GM19372 (cell line): ENCODE data around the gene NAA15.
"Not testable (repeated sequence)": the region's sequence is repeated elsewhere in the genome, so short reads cannot be mapped to it uniquely, and the experiment has no call there.

ENCODE experiments used
- ATAC-seq: cut with Tn5 transposase; IDR thresholded peaks from one replicate; pipeline ENCODE4 v1.9.1; 2021; ENCODE audit warnings: mild to moderate bottlenecking, low read depth, moderate library complexity; ENCODE audit not compliant: unreplicated experiment

NAA15 gene

DNA sequence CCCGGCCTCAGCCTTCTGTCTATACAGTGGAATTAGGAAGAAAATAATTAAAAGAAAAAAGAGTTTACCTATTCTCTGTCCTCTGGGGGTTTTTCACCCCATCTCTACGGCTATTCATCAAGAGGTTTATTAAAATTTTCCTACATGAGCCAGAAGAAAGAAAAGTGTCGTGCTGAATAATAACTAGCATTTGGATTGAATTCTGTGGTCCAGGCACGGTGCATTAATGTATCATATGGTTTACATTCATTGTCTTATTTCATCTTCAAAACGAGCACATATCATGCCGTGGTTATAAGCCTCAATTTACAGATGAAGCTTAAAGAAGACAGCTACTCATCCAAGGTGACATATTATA lies 5.4 kb upstream of the NAA15 start:
- ATAC-seq: no peak

DNA sequence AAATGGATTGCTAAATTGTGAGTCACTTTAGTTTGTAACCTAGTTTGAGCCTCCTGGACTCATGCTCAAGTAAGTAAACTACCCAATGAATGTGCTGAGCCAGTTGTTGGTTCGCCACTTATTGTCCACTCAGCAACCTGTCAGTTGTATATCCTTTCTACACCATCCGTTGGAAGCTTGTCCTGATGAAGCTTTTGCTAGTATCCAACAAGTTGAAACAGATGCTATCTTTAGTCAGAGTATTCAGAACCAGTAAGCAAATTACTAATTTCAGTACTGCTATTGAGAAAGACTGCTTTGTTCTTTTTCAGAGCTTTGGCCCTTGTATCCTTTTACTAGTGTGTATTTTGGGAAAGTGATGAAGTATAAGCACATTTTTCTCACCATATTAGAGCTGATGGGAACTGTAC lies 4.3 kb upstream of the NAA15 start:
- no peak for ATAC-seq

DNA sequence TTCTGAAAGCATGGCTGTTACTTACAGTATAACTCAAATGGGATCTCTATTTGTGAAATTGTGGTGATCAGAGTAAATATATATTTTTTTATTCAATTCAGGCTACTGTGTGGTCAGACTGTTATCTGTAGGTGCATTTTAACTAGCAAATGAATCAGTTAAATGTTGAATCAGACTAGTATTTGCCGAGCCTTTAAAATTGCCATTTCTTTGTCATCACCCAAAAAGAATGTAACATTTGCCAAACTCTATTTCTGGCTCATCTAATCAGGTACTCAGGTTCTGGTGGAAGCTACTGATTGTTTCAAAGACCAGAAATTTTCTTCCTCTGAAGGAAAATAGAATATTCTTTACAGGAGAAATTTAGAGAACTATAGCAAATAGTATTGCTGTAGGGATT lies 1.8 kb upstream of the NAA15 start:
- ATAC-seq: no peak

DNA sequence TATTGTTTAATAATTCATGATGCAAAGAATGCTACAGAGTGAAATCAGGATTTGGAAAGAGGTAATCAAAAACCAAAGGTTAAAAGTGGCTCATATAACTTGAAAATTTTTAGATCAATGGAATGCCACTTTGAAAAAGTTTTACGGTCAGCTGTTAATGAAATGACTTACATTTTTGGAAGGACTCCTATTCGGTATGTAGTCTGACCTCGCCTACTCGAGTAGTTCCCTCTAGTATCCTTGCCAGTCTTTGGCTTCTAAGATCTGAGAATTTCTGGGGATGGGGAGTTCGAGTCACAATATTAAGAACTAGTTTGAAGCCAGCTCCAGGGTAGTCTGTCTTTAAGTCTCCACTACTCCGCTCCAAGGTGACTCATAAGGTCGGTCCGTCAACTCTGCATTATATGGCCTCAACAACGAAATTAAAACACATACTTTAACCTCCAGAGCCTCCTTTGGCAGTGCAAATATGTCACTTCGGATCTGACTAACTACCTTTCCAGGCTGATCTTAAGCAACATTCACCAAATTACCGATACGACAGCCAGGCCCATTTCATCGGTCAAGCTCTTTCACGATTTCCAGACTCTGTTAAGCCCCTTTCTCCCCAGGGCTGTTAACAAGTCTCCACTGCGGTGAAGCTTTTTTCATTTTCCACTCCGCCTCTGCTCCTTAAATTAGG lies 733 bp upstream of the NAA15 start:
- no peak for ATAC-seq

DNA sequence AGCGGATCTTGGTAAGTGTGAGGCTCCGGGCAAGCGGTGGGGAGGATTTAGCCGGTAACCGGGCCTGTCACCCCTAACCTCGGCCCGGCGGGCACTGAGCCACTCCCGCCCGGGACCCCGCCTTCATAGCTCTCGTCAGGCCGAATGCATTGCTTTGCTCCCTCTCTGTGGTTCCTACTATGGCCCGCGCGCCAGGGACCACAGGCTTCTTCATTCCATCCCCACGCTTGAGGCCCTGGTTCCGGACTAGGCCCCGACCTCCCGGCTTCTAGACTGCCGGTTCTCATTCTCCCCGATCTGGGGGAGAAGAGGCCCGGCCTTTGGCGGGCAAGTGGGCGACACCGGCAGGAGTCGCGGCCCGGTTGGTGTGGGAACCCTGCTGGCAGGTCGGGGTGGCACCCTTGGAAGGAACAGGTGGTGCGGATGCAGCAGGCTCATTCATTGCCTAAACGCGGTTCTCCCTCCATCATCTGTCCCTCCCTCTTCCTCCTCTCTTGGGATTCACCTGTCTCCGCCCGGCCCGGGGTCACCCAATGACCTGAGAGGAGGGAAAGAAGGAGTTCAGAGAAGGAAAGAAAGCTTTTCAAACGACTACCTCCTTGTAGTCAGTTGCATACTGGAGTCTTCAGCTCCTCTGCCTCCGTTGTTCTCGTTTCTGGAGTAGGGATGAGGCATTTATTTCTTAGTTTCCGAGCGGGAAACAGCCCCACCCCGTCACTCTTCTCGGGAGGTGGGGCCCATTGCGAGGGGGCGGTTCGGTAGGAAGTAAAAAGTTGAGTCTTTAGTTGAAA lies 711 bp downstream of the NAA15 start, which contains the start of gene NDUFC1:
Gene NDUFC1 (minus strand): TSS at position 657 of the 791 bp plus-strand sequence. CDS start 6,679 bp downstream, outside the sequence.
- peak; percentile 28 for ATAC-seq

DNA sequence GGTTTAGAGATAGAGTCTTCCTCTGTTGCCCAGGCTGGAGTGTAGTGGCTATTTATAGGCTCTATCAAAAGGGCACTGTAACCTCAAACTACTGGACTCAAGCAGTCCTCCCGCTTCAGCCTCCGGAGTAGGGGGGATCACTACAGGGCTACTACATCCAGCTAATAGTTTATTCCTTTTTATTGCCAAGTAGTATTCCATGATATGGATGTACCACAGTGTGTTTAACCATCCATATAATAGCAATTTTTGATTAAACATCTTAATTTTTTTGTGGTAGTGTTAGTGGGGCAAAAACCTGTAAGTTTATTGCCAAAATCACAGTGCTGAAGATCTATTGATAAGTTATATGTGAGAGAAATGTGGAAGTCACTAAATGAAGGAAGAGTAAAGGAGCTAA lies 3.6 kb downstream of the NAA15 start:
- no peak for ATAC-seq

DNA sequence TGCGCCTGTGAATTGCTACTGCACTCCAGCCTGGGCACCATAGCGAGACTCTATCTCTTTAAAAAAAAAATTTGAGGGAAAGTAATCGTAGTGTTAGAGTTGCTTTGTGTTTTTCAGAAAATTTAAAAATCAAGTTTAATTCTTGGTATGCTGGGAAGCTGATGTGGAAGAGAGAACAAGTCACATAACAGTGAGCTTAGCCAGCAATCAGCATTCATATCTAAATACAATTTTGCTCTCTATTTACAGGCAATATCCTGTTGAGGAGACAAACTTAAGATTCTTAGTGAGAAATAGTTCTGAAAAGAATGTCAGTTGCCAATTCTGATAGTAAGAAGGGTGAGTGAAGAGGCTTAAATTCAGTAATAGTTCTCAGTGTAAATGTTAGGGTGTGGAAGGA lies 10.6 kb downstream of the NAA15 start:
- ATAC-seq: no peak

DNA sequence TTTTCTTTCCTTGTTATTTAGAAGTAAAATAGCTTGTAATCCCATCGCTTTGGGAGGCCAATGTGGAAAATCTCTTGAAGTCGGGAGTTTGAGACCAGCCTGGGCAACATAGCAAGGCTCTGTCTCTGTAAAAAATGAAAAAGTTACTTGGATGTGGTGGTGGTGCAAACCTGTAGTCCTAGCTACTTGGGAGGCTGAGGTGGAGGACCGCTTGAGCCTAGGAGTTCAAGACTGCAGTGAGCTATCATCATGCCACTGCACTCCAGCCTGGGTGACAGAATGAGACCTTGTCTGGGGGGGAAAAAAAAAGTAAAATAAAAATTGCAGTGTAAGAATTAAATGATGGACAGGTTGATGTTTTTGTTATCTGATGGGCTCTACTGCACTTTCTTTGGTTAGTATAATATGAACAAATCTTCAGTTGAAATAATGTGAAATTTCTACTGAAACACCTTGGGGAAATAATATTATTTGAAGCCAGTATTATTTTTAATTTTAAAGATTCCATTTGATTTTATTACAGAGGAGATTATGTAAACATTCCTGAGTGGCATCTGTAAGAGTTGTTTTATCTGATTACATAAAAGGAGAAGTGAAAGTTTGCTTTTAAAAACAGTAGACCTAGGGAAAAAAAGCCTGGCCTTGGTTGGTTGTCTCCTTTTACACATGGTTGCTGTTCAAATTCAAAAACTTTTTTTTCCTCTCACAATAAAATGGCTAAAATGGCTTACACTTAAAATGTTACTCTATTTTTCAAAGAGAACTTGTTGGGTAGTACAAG lies 11.4 kb downstream of the NAA15 start:
- no peak for ATAC-seq

DNA sequence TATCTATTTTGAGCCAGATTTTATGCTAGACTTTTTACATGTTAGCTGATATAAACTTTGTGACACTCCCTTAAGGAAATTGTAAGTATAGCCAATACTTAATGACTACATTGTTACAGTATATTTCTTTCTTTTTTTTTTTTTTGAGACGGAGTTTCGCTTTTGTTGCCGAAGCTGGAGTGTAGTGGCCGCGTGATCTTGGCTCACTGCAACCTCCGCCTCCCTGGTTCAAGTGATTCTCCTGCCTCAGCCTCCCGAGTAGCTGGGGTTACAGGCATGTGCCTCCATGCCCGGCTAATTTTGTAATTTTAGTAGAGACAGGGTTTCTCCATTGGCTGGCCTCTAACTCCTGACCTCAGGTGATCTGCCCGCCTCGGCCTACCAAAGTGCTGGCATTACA lies 12.1 kb downstream of the NAA15 start:
- not testable (repeated sequence) for ATAC-seq

DNA sequence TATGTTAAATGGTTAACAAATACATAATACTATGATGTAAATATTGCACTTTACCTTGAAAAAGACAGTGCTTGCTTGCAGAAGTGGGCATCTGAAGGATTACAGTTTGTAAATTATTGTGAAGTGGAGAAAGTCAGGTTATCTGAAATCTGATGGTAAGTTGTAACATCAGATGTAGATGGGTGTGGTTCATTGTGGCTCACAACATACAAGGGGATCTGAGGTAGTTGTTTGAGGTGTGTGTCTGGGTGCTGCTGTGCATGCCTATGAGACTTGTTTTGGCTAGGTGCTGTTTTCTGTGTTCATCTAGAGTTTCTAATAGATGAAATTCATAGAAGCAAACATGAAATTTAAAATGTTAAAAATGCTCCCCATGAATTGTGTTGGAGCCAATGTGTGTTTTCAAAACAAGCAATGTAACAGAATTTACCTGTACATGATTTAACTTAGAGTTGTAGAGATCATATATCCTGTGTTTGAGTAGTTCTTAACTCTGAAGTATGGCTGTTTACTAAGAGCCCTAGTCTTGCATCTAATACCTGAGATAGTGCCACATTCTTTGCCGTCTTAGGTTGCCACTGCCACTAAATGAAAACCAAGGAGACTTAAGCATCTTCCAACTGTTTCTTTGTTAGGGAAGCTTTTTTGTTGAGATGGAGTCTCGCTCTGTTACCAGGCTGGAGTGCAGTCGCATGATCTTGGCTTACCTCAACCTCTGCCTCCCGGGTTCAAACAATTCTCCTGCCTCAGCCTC lies 12.9 kb downstream of the NAA15 start:
- ATAC-seq: no peak

DNA sequence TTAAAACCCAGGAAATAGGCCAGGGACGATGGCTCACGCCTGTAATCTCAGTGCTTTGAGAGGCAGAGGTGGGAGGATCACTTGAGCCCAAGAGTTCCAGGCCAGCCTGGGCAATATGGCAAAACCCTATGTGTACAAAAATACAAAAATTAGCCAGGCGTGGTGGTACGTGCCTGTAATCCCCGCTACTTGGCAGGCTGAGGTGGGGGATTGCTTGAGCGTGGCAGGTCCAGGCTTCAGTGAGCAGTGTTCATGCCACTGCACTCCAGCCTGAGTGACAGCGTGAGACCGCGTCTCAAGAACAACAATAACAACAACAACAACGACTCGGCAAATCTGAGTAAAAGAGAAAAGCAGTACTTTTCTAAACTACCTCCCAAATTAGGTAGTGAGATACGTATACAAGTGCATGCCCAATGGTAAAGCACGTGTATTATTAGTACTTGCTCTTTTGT lies 13.9 kb downstream of the NAA15 start:
- ATAC-seq: peak; percentile 58

DNA sequence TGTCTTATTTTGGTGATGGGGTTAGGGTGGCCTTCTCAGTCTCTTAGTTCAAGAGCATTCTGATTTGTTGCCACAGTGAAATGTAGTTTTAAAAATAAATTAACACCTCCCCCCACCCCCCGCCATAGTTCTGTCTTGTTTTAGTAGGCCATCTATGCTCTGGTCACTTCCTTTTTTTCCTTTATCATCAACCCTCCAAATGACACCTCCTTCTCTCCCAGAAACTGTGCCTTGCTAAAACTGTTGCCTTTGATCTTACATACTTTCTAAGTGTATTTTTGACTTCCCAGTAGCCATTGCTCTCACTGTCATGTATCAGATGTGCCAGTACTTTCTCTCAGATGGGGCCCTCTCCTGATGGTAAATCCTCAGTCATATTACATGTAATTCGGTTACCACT lies 15.4 kb downstream of the NAA15 start:
- no peak for ATAC-seq

DNA sequence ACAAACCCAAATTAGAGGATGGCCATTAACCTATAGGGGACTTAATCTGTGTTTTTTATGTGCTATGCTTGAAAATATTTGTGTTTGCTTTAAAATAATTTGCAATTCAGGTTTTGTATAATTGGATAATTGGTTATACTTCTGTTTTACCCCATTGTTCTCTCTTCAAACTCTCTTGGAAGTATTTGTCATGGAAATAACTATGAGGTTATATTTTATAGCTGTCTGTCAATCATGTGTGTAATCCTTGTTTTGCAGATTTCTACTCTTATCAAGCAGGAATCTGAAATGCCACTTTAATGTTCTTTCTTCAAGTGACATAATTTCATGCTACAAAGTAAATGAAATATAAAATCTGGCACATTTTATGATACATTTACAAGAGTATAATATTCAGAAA lies 16.3 kb downstream of the NAA15 start:
- ATAC-seq: no peak

DNA sequence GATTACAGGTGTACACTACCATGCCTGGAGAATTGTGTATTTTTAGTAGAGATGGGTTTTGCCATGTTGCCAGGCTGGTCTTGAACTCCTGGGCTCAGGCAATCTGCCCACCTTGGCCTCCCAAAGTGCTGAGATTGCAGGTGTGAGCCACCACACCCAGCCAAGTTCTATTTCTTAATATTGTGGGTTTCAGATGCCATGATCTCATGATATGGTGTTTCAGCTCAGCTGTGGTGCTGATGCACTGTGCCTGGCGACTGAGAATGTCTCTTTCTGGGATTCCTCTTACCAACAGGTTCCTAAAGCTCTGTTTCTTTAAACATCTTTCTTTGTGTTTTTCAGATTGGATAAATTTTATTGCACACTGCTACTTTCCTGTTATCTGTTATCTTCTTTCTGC lies 18.3 kb downstream of the NAA15 start:
- ATAC-seq: no peak

DNA sequence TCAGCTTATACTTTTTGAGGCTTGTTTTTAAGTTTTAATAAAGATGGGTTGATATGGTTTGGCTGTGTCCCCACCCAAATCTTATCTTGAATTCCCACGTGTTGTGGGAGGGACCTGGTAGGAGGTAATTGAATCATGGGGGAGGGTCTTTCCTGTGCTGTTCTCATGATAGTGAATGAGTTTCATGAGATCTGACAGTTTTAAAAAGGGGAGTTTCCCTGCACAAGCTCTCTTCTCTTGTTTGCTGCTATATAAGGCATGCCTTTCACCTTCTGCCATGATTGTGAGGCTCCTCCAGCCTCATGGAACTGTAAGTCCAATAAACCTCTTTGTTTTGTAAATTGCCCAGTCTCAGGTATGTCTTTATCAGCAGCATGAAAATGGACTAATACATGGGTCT lies 20.8 kb downstream of the NAA15 start:
- ATAC-seq: not testable (repeated sequence)

DNA sequence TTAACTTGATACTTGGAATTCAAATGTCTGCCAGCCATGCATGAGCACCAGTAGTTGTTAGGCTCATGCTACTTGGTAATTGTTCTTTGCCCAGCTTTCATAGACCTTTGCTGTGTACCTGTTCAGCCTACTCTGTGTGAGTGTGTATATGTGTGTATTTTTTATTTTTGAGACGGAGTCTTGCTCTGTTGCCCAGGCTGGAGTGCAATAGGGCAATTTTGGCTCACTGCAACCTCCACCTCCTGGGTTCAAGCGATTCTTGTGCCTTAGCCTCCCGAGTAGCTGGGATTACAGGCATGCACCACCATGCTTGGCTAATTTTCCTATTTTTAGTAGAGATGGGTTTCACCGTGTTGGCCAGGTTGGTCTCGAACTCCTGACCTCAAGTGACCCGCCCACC lies 21.2 kb downstream of the NAA15 start:
- not testable (repeated sequence) for ATAC-seq

DNA sequence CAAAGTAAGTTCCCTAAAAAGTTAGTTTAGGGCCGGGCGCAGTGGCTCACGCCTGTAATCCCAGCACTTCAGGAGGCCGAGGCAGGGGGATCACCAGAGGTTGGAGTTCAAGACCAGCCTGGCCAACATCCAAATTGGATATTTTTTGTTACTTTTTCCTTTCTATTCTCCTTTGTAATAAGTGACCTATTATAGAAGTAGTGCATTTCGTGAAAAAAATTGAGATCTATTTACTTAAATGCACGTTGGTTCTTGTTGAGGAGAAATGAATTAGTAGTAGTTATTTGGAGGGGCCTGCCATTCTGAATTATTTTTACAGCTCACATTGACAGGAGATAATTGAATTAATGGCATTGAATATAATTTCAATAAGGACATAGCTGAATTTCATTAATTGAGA lies 23.3 kb downstream of the NAA15 start:
- ATAC-seq: no peak

DNA sequence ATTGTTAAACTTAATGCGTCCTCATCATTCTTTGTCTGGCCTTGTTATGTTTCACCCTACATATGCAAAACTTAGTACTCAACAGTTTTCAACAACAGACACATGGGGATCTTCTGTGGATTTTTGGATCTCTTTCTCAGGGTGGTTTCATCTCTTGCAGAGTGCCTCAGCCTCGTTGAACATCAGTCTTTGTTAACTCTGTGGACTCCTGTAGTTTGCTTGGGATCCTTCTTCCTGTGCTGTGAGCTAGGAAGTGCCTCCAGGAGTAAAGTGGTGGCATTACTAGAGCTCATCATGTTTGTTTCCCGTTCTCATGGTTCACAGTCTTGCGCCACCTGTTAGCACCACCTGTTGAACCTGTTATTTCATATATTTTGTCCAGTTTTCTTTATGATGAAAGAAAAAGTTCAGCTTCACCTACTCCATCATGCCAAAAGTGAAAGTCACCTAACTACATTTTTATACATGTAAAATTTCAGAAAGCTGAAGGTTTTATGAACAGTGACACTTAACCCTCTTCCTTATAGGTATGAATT lies 28.4 kb downstream of the NAA15 start:
- no peak for ATAC-seq

DNA sequence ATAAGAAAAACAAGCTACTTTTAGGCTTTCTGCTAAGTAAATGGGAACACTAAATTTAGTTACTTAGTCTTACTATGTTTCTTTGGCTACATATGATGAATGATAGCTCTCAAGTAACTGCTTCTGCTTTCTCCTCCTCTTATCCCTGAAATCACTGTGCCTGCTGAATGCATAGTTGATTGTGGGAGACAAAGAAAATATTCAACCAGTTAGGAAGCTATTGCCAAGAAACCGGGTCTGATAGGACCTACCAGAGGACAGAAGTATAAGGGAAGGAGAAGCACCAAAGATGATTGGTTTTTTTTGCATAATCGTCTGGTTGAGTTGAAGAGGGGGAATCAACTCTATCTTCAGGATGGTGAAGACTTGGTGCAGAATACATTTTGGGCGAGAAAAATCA lies 29.0 kb downstream of the NAA15 start:
- no peak for ATAC-seq

DNA sequence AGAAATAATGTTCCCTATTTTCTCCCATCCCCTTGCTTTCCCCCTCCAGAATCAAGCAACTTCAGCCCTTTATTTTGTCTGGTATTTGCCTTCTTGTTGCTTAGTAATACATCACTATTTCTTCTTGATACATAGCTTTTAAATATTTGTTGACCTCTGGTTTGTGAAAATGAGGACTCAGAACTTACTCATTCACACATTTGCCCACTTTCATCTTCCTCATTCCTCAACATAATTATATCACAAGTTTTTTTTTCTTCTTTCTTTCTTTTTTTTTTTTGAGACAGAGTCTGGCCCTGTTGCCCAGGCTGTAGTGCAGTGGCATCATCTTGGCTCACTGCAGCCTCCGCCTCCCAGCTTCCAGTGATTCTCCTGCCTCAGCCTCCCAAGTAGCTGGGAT lies 29.9 kb downstream of the NAA15 start:
- no peak for ATAC-seq
